Measurements from ENCODE around the gene PLCL1. TPM values are rescaled to one million over a fixed set of nuclear protein-coding genes. Genes with fewer than 3 reads are reported as not detected.
"Not testable (repeated sequence)": the region's sequence is repeated elsewhere in the genome, so short reads cannot be mapped to it uniquely, and the experiment has no call there.

Gene PLCL1
- total RNA-seq, 1 experiment from 2014 or later = not detected

- no peak for DNase-seq (ENCODE audit: low spot score)
Measured at GRCh38 chr2:197810016-197810415, 5.6 kb downstream of the PLCL1 start.

- no peak for DNase-seq (ENCODE audit: low spot score)
Measured at GRCh38 chr2:197810491-197810890, 6.1 kb downstream of the PLCL1 start.

- peak; percentile 61 for DNase-seq (ENCODE audit: low spot score)
Measured at GRCh38 chr2:197813093-197813787, 8.8 kb downstream of the PLCL1 start.

GRCh38 chr2:197814526-197814925, 10.1 kb downstream of the PLCL1 start:
- no peak for DNase-seq (ENCODE audit: low spot score)

GRCh38 chr2:197821550-197822289, 17.3 kb downstream of the PLCL1 start:
- no peak for DNase-seq (ENCODE audit: low spot score)

GRCh38 chr2:197822333-197822732, 17.9 kb downstream of the PLCL1 start:
- DNase-seq (ENCODE audit: low spot score) = no peak

- DNase-seq (ENCODE audit: low spot score) = no peak
Measured at GRCh38 chr2:197827618-197828017, 23.2 kb downstream of the PLCL1 start.

GRCh38 chr2:197828464-197829135, 24.2 kb downstream of the PLCL1 start:
- no peak for DNase-seq (ENCODE audit: low spot score)

GRCh38 chr2:197834771-197835170, 30.4 kb downstream of the PLCL1 start:
- DNase-seq (ENCODE audit: low spot score) = not testable (repeated sequence)

- no peak for DNase-seq (ENCODE audit: low spot score)
Measured at GRCh38 chr2:197835293-197835692, 30.9 kb downstream of the PLCL1 start.

GRCh38 chr2:197838036-197838435, 33.6 kb downstream of the PLCL1 start:
- peak; percentile 30 for DNase-seq (ENCODE audit: low spot score)

GRCh38 chr2:197838579-197838978, 34.2 kb downstream of the PLCL1 start:
- DNase-seq (ENCODE audit: low spot score) = no peak

GRCh38 chr2:197839327-197839726, 34.9 kb downstream of the PLCL1 start:
- DNase-seq (ENCODE audit: low spot score) = no peak

GRCh38 chr2:197839856-197840255, 35.5 kb downstream of the PLCL1 start:
- no peak for DNase-seq (ENCODE audit: low spot score)

- no peak for DNase-seq (ENCODE audit: low spot score)
Measured at GRCh38 chr2:197846128-197846527, 41.7 kb downstream of the PLCL1 start.

- no peak for DNase-seq (ENCODE audit: low spot score)
Measured at GRCh38 chr2:197846777-197847176, 42.4 kb downstream of the PLCL1 start.

GRCh38 chr2:197847651-197848401, 43.4 kb downstream of the PLCL1 start:
- DNase-seq (ENCODE audit: low spot score) = no peak

- DNase-seq (ENCODE audit: low spot score) = no peak
Measured at GRCh38 chr2:197848602-197849001, 44.2 kb downstream of the PLCL1 start.

- DNase-seq (ENCODE audit: low spot score) = no peak
Measured at GRCh38 chr2:197850882-197851450, 46.6 kb downstream of the PLCL1 start.

- no peak for DNase-seq (ENCODE audit: low spot score)
Measured at GRCh38 chr2:197851451-197851850, 47.1 kb downstream of the PLCL1 start.

- no peak for DNase-seq (ENCODE audit: low spot score)
Measured at GRCh38 chr2:197852108-197852507, 47.7 kb downstream of the PLCL1 start.

- no peak for DNase-seq (ENCODE audit: low spot score)
Measured at GRCh38 chr2:197853549-197853948, 49.2 kb downstream of the PLCL1 start.

Data from A172 (cell line).